CD4-positive, alpha-beta T cell treated with Interleukin-21 for 1 hour (primary cell): Measurements from ENCODE around the gene LRSAM1.
A peak's percentile ranks its signal among the peaks of the same experiment; 100 is the strongest.

ENCODE experiments used
- DNase-seq: peaks from one replicate; pipeline ENCODE4 v3.0.0-alpha.2; 2020

Gene LRSAM1

GRCh38 chr9:127519301-127520166, 68.2 kb downstream of the LRSAM1 start:
- DNase-seq: peak; percentile 21

- no peak for DNase-seq
Observed at GRCh38 chr9:127520941-127521918, 69.9 kb downstream of the LRSAM1 start.

- DNase-seq: no peak
Observed at GRCh38 chr9:127521919-127522304, 70.6 kb downstream of the LRSAM1 start.

GRCh38 chr9:127522727-127523126, 71.4 kb downstream of the LRSAM1 start:
- DNase-seq: no peak

GRCh38 chr9:127523312-127523851, 72.1 kb downstream of the LRSAM1 start:
- peak; percentile 31 for DNase-seq

GRCh38 chr9:127524373-127524772, 73.1 kb downstream of the LRSAM1 start:
- no peak for DNase-seq

GRCh38 chr9:127525401-127526188, 74.3 kb downstream of the LRSAM1 start:
- DNase-seq: peak; percentile 52

- no peak for DNase-seq
Observed at GRCh38 chr9:127526655-127527559, 75.6 kb downstream of the LRSAM1 start.

GRCh38 chr9:127527560-127528268, 76.4 kb downstream of the LRSAM1 start:
- DNase-seq: no peak

- DNase-seq: no peak
Observed at GRCh38 chr9:127528422-127529251, 77.3 kb downstream of the LRSAM1 start.

GRCh38 chr9:127529671-127530070, 78.4 kb downstream of the LRSAM1 start:
- no peak for DNase-seq

GRCh38 chr9:127530206-127530941, 79.1 kb downstream of the LRSAM1 start:
- DNase-seq: no peak

- no peak for DNase-seq
Observed at GRCh38 chr9:127531676-127532075, 80.4 kb downstream of the LRSAM1 start.

- no peak for DNase-seq
Observed at GRCh38 chr9:127534250-127534906, 83.1 kb downstream of the LRSAM1 start.

GRCh38 chr9:127534931-127535330, 83.6 kb downstream of the LRSAM1 start:
- no peak for DNase-seq

- no peak for DNase-seq
Observed at GRCh38 chr9:127535396-127535795, 84.1 kb downstream of the LRSAM1 start.

GRCh38 chr9:127535834-127536233, 84.5 kb downstream of the LRSAM1 start:
- DNase-seq: no peak

- DNase-seq: no peak
Observed at GRCh38 chr9:127536499-127536898, 85.2 kb downstream of the LRSAM1 start.
